ENCODE results near the gene FAAH2. TPM values are rescaled to one million over a fixed set of nuclear protein-coding genes. Genes with fewer than 3 reads are reported as not detected.
"Not testable (repeated sequence)": the region's sequence is repeated elsewhere in the genome, so short reads cannot be mapped to it uniquely, and the experiment has no call there.

Gene FAAH2
- total and polyA plus RNA-seq, 3 donors from 2014 or later = 0.51 to 5.1 (median 1.7) TPM

GRCh38 chrX:57329008-57329407, 42.5 kb downstream of the FAAH2 start:
- no peaks in the 10 kb centered on the region for H3K9me3 ChIP-seq
- TF ChIP-seq CTCF (IDR thresholded peaks at IDR 0.05) (no peak), POLR2A (IDR thresholded peaks at IDR 0.05) (no peak)
- H3K36me3 ChIP-seq (ENCODE audit: low read depth, missing control alignments) = no peaks in the 10 kb centered on the region
- intact Hi-C loops (cut with DNase I; ENCODE audit: low total_unique reads) = no loop called here
- no peak overlapping the region for H3K4me3 ChIP-seq
- H3K27me3 ChIP-seq = no peaks in the 10 kb centered on the region
- H3K4me1 ChIP-seq = no peaks in the 10 kb centered on the region
- no peak for DNase-seq
- H3K27ac ChIP-seq = no peak overlapping the region

- H3K4me3 ChIP-seq; intact Hi-C loops (cut with DNase I; ENCODE audit: low total_unique reads); H3K36me3 ChIP-seq (ENCODE audit: low read depth, missing control alignments); H3K9me3 ChIP-seq; H3K27me3 ChIP-seq; DNase-seq; H3K27ac ChIP-seq; H3K4me1 ChIP-seq: not testable (repeated sequence)
- WGBS, 2 donors = 79 to 89% methylated on average over 1 to 2 of the region's 2 CpGs
Observed at GRCh38 chrX:57335790-57336189, 49.3 kb downstream of the FAAH2 start.

GRCh38 chrX:57353472-57354132, 67.1 kb downstream of the FAAH2 start:
- no peaks in the 10 kb centered on the region for H3K36me3 ChIP-seq (ENCODE audit: low read depth, missing control alignments)
- H3K27ac ChIP-seq = no peak overlapping the region
- no peaks in the 10 kb centered on the region for H3K4me1 ChIP-seq
- TF ChIP-seq CTCF (IDR thresholded peaks at IDR 0.05) = no peak
- DNase-seq = no peak
- no peak overlapping the region for H3K4me3 ChIP-seq
- intact Hi-C loops (cut with DNase I; ENCODE audit: low total_unique reads) = no loop called here
- no peaks in the 10 kb centered on the region for H3K9me3 ChIP-seq
- no peaks in the 10 kb centered on the region for H3K27me3 ChIP-seq
- WGBS, 2 donors = 37 to 52% methylated on average over 2 of the region's 2 CpGs

- no peaks in the 10 kb centered on the region for H3K9me3 ChIP-seq
- H3K27ac ChIP-seq = no peak overlapping the region
- no peak overlapping the region for H3K4me3 ChIP-seq
- no peak for DNase-seq
- H3K4me1 ChIP-seq = no peaks in the 10 kb centered on the region
- intact Hi-C loops (cut with DNase I; ENCODE audit: low total_unique reads) = no loop called here
- no peak for TF ChIP-seq POLR2A (IDR thresholded peaks at IDR 0.05)
- H3K27me3 ChIP-seq = no peaks in the 10 kb centered on the region
- 59 to 71% methylated on average over 1 of the region's 1 CpG for WGBS, 2 donors
- H3K36me3 ChIP-seq (ENCODE audit: low read depth, missing control alignments) = no peaks in the 10 kb centered on the region
Observed at GRCh38 chrX:57364145-57364544, 77.6 kb downstream of the FAAH2 start.

GRCh38 chrX:57366430-57366829, 79.9 kb downstream of the FAAH2 start:
- Histone ChIP-seq H3K4me3 (no peak overlapping the region), H3K4me1 (no peaks in the 10 kb centered on the region), H3K36me3 (ENCODE audit: low read depth, missing control alignments) (no peaks in the 10 kb centered on the region), H3K9me3 (no peaks in the 10 kb centered on the region), H3K27ac (no peak overlapping the region), H3K27me3 (no peaks in the 10 kb centered on the region)
- WGBS, 2 donors = 73 to 85% methylated on average over 2 to 3 of the region's 4 CpGs
- DNase-seq = no peak
- intact Hi-C loops (cut with DNase I; ENCODE audit: low total_unique reads) = no loop called here
- TF ChIP-seq POLR2A (IDR thresholded peaks at IDR 0.05) = no peak
- no peak for TF ChIP-seq CTCF (IDR thresholded peaks at IDR 0.05)

GRCh38 chrX:57367649-57368048, 81.1 kb downstream of the FAAH2 start:
- H3K27ac ChIP-seq = no peak overlapping the region

More at GRCh38 chrX:57367649-57368048, 81.1 kb downstream of the FAAH2 start:
- 20% methylated on average over 1 of the region's 1 CpG; no CpG with 5 or more reads in 1 of the 2 donors for WGBS, 2 donors
- Histone ChIP-seq H3K4me3 (no peak overlapping the region), H3K27me3 (no peaks in the 10 kb centered on the region), H3K4me1 (no peaks in the 10 kb centered on the region), H3K36me3 (ENCODE audit: low read depth, missing control alignments) (no peaks in the 10 kb centered on the region), H3K9me3 (no peaks in the 10 kb centered on the region)
- no peak for TF ChIP-seq POLR2A (IDR thresholded peaks at IDR 0.05)
- TF ChIP-seq CTCF (IDR thresholded peaks at IDR 0.05) = no peak
- DNase-seq = no peak
- intact Hi-C loops (cut with DNase I; ENCODE audit: low total_unique reads) = no loop called here

Data from testis (tissue), 3 donors.